GM23338 (cell line): ENCODE measurements around the gene SMC4.
"Not testable (repeated sequence)": the region's sequence is repeated elsewhere in the genome, so short reads cannot be mapped to it uniquely, and the experiment has no call there.

Experiments
- CREB1 ChIP-seq: fragments of 250-450 bp; sonication (Bioruptor Pico); IDR thresholded peaks from 2 replicates; pipeline ENCODE4 v1.5.0; 2020; ENCODE audit warnings: low read depth, mild to moderate bottlenecking, moderate library complexity
- EZH2 ChIP-seq: fragments of 200-600 bp; sonication (generic); IDR thresholded peaks from one replicate; pipeline ENCODE4 v1.8.0; 2017; ENCODE audit warnings: antibody characterized with exemption, mild to moderate bottlenecking, low read depth; ENCODE audit not compliant: unreplicated experiment
- EZH2phosphoT487 ChIP-seq: fragments of 200-600 bp; sonication (generic); IDR thresholded peaks from one replicate; pipeline ENCODE4 v1.8.1; 2018; ENCODE audit warnings: antibody characterized with exemption; ENCODE audit not compliant: unreplicated experiment
- POLR2AphosphoS5 ChIP-seq: IDR thresholded peaks from 2 replicates; pipeline ENCODE4 v1.6.1; 2016; ENCODE audit warnings: antibody characterized with exemption, low read depth
- ZNF114 ChIP-seq: fragments of 250-450 bp; sonication (Bioruptor Pico); IDR thresholded peaks from 2 replicates; pipeline ENCODE4 v1.5.0; 2020; ENCODE audit warnings: mild to moderate bottlenecking, moderate library complexity
- TF ChIP-seq, protein P1 (sequence below), 2 experiments: fragments of 200-600 bp in 1 of 2; sonication (generic) in 1 of 2; conservative IDR thresholded peaks; 2 replicates each; pipeline versions ENCODE4 v1.5.1 to v1.6.1; 2016 to 2017; ENCODE audit warnings: antibody characterized with exemption in 2 of 2, low read depth in 2 of 2, mild to moderate bottlenecking in 2 of 2, moderate library complexity in 1 of 2
- TF ChIP-seq, protein P2 (sequence below): IDR thresholded peaks from one replicate; pipeline ENCODE4 v1.6.1; 2018; ENCODE audit warnings: antibody characterized with exemption; ENCODE audit not compliant: unreplicated experiment
- TF ChIP-seq, protein P3 (sequence below): fragments of 250-450 bp; sonication (Bioruptor Pico); IDR thresholded peaks from 2 replicates; pipeline ENCODE4 v1.5.0; 2020; ENCODE audit warnings: mild to moderate bottlenecking, moderate library complexity

DNA sequence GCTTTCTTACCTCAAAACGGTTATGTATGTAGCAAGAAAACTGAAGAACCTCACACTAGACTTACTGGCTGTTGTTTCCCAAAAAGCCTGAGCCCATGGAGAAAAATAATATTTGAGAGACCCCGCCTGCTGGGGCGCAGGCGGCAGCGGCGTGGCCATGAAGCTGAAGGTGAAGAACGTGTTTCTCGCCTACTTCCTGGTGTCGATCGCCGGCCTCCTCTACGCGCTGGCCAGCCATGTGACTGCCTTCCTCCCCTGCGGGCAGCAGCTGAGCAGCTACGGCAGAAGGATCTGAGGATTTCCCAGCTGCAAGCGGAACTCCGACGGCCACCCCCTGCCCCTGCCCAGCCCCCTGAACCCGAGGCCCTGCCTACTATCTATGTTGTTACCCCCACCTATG is 52.8 kb downstream of the SMC4 start:
- TF ChIP-seq, protein P1, sequence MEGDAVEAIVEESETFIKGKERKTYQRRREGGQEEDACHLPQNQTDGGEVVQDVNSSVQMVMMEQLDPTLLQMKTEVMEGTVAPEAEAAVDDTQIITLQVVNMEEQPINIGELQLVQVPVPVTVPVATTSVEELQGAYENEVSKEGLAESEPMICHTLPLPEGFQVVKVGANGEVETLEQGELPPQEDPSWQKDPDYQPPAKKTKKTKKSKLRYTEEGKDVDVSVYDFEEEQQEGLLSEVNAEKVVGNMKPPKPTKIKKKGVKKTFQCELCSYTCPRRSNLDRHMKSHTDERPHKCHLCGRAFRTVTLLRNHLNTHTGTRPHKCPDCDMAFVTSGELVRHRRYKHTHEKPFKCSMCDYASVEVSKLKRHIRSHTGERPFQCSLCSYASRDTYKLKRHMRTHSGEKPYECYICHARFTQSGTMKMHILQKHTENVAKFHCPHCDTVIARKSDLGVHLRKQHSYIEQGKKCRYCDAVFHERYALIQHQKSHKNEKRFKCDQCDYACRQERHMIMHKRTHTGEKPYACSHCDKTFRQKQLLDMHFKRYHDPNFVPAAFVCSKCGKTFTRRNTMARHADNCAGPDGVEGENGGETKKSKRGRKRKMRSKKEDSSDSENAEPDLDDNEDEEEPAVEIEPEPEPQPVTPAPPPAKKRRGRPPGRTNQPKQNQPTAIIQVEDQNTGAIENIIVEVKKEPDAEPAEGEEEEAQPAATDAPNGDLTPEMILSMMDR (conservative IDR thresholded peaks at IDR 0.05; ENCODE audit: low read depth in 2 of 2): not testable (repeated sequence)
- TF ChIP-seq CREB1 (CRISPR knock-in tag); POLR2AphosphoS5; EZH2; EZH2phosphoT487; ZNF114 (CRISPR knock-in tag): not testable (repeated sequence)
- TF ChIP-seq, protein P2, sequence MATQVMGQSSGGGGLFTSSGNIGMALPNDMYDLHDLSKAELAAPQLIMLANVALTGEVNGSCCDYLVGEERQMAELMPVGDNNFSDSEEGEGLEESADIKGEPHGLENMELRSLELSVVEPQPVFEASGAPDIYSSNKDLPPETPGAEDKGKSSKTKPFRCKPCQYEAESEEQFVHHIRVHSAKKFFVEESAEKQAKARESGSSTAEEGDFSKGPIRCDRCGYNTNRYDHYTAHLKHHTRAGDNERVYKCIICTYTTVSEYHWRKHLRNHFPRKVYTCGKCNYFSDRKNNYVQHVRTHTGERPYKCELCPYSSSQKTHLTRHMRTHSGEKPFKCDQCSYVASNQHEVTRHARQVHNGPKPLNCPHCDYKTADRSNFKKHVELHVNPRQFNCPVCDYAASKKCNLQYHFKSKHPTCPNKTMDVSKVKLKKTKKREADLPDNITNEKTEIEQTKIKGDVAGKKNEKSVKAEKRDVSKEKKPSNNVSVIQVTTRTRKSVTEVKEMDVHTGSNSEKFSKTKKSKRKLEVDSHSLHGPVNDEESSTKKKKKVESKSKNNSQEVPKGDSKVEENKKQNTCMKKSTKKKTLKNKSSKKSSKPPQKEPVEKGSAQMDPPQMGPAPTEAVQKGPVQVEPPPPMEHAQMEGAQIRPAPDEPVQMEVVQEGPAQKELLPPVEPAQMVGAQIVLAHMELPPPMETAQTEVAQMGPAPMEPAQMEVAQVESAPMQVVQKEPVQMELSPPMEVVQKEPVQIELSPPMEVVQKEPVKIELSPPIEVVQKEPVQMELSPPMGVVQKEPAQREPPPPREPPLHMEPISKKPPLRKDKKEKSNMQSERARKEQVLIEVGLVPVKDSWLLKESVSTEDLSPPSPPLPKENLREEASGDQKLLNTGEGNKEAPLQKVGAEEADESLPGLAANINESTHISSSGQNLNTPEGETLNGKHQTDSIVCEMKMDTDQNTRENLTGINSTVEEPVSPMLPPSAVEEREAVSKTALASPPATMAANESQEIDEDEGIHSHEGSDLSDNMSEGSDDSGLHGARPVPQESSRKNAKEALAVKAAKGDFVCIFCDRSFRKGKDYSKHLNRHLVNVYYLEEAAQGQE: not testable (repeated sequence)
- TF ChIP-seq, protein P3, sequence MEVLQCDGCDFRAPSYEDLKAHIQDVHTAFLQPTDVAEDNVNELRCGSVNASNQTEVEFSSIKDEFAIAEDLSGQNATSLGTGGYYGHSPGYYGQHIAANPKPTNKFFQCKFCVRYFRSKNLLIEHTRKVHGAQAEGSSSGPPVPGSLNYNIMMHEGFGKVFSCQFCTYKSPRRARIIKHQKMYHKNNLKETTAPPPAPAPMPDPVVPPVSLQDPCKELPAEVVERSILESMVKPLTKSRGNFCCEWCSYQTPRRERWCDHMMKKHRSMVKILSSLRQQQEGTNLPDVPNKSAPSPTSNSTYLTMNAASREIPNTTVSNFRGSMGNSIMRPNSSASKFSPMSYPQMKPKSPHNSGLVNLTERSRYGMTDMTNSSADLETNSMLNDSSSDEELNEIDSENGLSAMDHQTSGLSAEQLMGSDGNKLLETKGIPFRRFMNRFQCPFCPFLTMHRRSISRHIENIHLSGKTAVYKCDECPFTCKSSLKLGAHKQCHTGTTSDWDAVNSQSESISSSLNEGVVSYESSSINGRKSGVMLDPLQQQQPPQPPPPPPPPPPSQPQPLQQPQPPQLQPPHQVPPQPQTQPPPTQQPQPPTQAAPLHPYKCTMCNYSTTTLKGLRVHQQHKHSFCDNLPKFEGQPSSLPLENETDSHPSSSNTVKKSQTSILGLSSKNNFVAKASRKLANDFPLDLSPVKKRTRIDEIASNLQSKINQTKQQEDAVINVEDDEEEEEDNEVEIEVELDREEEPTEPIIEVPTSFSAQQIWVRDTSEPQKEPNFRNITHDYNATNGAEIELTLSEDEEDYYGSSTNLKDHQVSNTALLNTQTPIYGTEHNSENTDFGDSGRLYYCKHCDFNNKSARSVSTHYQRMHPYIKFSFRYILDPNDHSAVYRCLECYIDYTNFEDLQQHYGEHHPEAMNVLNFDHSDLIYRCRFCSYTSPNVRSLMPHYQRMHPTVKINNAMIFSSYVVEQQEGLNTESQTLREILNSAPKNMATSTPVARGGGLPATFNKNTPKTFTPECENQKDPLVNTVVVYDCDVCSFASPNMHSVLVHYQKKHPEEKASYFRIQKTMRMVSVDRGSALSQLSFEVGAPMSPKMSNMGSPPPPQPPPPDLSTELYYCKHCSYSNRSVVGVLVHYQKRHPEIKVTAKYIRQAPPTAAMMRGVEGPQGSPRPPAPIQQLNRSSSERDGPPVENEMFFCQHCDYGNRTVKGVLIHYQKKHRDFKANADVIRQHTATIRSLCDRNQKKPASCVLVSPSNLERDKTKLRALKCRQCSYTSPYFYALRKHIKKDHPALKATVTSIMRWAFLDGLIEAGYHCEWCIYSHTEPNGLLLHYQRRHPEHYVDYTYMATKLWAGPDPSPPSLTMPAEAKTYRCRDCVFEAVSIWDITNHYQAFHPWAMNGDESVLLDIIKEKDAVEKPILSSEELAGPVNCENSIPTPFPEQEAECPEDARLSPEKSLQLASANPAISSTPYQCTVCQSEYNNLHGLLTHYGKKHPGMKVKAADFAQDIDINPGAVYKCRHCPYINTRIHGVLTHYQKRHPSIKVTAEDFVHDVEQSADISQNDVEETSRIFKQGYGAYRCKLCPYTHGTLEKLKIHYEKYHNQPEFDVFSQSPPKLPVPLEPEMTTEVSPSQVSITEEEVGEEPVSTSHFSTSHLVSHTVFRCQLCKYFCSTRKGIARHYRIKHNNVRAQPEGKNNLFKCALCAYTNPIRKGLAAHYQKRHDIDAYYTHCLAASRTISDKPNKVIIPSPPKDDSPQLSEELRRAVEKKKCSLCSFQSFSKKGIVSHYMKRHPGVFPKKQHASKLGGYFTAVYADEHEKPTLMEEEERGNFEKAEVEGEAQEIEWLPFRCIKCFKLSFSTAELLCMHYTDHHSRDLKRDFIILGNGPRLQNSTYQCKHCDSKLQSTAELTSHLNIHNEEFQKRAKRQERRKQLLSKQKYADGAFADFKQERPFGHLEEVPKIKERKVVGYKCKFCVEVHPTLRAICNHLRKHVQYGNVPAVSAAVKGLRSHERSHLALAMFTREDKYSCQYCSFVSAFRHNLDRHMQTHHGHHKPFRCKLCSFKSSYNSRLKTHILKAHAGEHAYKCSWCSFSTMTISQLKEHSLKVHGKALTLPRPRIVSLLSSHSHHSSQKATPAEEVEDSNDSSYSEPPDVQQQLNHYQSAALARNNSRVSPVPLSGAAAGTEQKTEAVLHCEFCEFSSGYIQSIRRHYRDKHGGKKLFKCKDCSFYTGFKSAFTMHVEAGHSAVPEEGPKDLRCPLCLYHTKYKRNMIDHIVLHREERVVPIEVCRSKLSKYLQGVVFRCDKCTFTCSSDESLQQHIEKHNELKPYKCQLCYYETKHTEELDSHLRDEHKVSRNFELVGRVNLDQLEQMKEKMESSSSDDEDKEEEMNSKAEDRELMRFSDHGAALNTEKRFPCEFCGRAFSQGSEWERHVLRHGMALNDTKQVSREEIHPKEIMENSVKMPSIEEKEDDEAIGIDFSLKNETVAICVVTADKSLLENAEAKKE (CRISPR knock-in tag): not testable (repeated sequence)
